ENCODE data around the gene MYOG. TPM values are rescaled to one million over a fixed set of nuclear protein-coding genes. Genes with fewer than 3 reads are reported as not detected.
A peak's percentile ranks its signal among the peaks of the same experiment; 100 is the strongest.

The MYOG gene
- total RNA-seq, 1 experiment from 2014 or later: not detected

- no TSS peak for BruUV-seq (replicated peaks)
- Histone ChIP-seq H2AFZ (ENCODE audit: low read length) (peak within 1 kb of the TSS; percentile 52; the same call in 1 of the 2 replicates), H3K27ac (ENCODE audit: low read length) (no peak within 1 kb of the TSS), H3K9me2 (replicated peaks; ENCODE audit: low read length) (no peaks in the 10 kb centered on the region), H3K27me3 (ENCODE audit: low read length) (peaks cover 41% of the 10 kb centered on the region), H3K9me3 (ENCODE audit: low read length) (no peaks in the 10 kb centered on the region), H3K4me1 (ENCODE audit: insufficient read depth, low read length) (no peaks in the 10 kb centered on the region), H3K4me3 (ENCODE audit: low read length) (peak within 1 kb of the TSS; percentile 33; the same call in 1 of the 2 replicates), H3K4me2 (ENCODE audit: low read length) (peak within 1 kb of the TSS; percentile 54), H3K79me2 (ENCODE audit: low read length) (no peaks in the 10 kb centered on the region), H4K20me1 (ENCODE audit: low read length) (no peaks in the 10 kb centered on the region), H3K9ac (ENCODE audit: low read length) (no peak within 1 kb of the TSS), H3K36me3 (ENCODE audit: low read depth, low read length) (no peaks in the 10 kb centered on the region), H3F3A (ENCODE audit: low read length, unreplicated experiment) (no peaks in the 10 kb centered on the region)
- CTCF ChIA-PET: interaction anchor here (0.6 to 0.7 kb wide), 3 partner anchors 8 to 59 kb away, joined by 5 to 7 read pairs (median 7); no protein-coding TSS in a partner anchor
- intact Hi-C loops (cut with micrococcal nuclease): loop anchor here (5.0 kb wide), 1 partner anchor 91 kb away; no protein-coding TSS in a partner anchor
- POLR2A ChIA-PET (ENCODE audit: unreplicated experiment): no interaction called here
- TF ChIP-seq EZH2phosphoT487 (IDR thresholded peaks at IDR 0.05; ENCODE audit: borderline replicate concordance, low read length) (no peak), CTCF (conservative IDR thresholded peaks at IDR 0.05; ENCODE audit: low read depth, low read length) (no peak), EZH2 (IDR thresholded peaks at IDR 0.05; ENCODE audit: low read length, unreplicated experiment) (no peak)
- ATAC-seq (peak; percentile 67), DNase-seq (peak; percentile 38)
Observed at GRCh38 chr1:203127666-203128430, 42.0 kb upstream of the MYOG start, which contains the start of gene ADORA1. TSS of gene ADORA1 (plus strand) at chr1:203127726. CDS start at chr1:203128842, 1,116 bp downstream.

DNA sequence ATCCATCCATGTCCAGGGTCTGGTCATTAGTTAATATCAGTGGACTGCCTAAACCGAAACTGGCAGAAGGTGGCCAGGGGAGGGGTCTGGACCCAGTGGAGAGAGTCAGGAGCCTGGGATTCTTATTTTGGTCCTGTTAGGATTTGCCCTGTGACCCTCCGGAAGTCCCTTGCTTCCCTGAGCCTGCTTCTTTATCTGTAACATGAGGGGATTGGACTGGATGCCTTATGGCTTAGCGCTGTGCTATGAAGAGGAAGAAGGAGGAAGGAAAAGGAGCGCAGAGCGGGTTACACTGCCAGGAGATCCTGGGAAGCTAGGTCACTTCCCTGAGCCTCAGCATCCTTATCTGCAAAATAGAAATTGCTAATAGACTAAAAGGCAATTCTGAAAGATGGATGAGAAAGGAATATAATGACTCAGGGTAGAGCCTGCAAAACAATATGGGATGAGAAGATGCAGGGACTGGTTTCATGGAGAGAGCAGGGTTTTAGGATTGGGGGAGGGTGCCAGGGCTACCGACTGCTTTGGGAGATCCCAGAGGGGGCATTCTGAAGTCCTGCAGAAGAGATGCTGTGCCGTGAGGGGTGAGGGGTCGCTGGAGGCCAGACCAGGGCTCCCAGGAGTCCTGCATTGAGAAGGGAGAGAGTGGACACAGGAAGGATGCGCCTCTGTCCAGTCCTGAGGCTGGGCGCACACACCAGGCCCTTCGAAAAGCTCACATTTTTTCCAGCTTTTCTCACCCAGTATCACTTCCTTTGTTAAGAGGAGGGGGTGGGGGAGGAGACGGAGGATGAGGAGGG is 41.3 kb upstream of the MYOG start:
- no peak overlapping the region for H3K27ac ChIP-seq (ENCODE audit: low read length)
- no peak overlapping the region for H3K9ac ChIP-seq (ENCODE audit: low read length)
- no peak for TF ChIP-seq CTCF (conservative IDR thresholded peaks at IDR 0.05; ENCODE audit: low read depth, low read length)
- no peak for TF ChIP-seq EZH2 (IDR thresholded peaks at IDR 0.05; ENCODE audit: low read length, unreplicated experiment)
- TF ChIP-seq EZH2phosphoT487 (IDR thresholded peaks at IDR 0.05; ENCODE audit: borderline replicate concordance, low read length): no peak
- CTCF ChIA-PET: interaction anchor here (0.6 kb wide), 1 partner anchor 58 kb away, joined by 7 read pairs; no protein-coding TSS in a partner anchor
- POLR2A ChIA-PET (ENCODE audit: unreplicated experiment): no interaction called here
- no peaks in the 10 kb centered on the region for H4K20me1 ChIP-seq (ENCODE audit: low read length)
- intact Hi-C loops (cut with micrococcal nuclease): loop anchor here (5.0 kb wide), 1 partner anchor 90 kb away; no protein-coding TSS in a partner anchor
- no peaks in the 10 kb centered on the region for H3K79me2 ChIP-seq (ENCODE audit: low read length)
- no peaks in the 10 kb centered on the region for H3K9me3 ChIP-seq (ENCODE audit: low read length)
- H3K9me2 ChIP-seq (replicated peaks; ENCODE audit: low read length): no peaks in the 10 kb centered on the region
- H3K4me1 ChIP-seq (ENCODE audit: insufficient read depth, low read length): no peaks in the 10 kb centered on the region
- no peaks in the 10 kb centered on the region for H3F3A ChIP-seq (ENCODE audit: low read length, unreplicated experiment)
- ATAC-seq: no peak
- H3K4me2 ChIP-seq (ENCODE audit: low read length): peak overlapping the region; percentile 54; the same call in 1 of the 2 replicates
- no peak overlapping the region for H3K4me3 ChIP-seq (ENCODE audit: low read length)
- no peak overlapping the region for H2AFZ ChIP-seq (ENCODE audit: low read length)
- peaks cover 49% of the 10 kb centered on the region for H3K27me3 ChIP-seq (ENCODE audit: low read length)
- no peak for DNase-seq
- H3K36me3 ChIP-seq (ENCODE audit: low read depth, low read length): no peaks in the 10 kb centered on the region
- no TSS peak for BruUV-seq (replicated peaks)
